Left colon (tissue), 2 donors: ENCODE results near the gene KRTAP1-1. TPM values are rescaled to one million over a fixed set of nuclear protein-coding genes. Genes with fewer than 3 reads are reported as not detected.
"Not testable (repeated sequence)": the region's sequence is repeated elsewhere in the genome, so short reads cannot be mapped to it uniquely, and the experiment has no call there.

Source experiments
- ATAC-seq: fragments of 200-7000 bp; cut with Tn5 transposase; one replicate; pipeline ENCODE4 v1.9.1; 2020; ENCODE audit warnings: mild to moderate bottlenecking, moderate library complexity
- DNase-seq, 2 donors: peaks; one replicate each; pipeline ENCODE4 v3.0.0-alpha.2; 2020
- intact Hi-C, 2 donors: fragments of 100-400 bp; cut with DNase I in 1 of 2; cut with micrococcal nuclease in 1 of 2; formaldehyde crosslinking; loops; one replicate each; pipeline versions ENCODE4 v1.11.2 to v1.14.0; 2022; cut with DNase I, micrococcal nuclease
- long read RNA-seq: library from polyadenylated mRNA; unstranded; transcript quantifications from one replicate; pipeline ENCODE4 v2.0.0, GENCODE V29; 2021
- total RNA-seq, 2 donors: library from RNA; stranded (reverse); fragmentation: NEBNext Ultra II Directional; extraction: Animal tissue kit (Norgen Biotek cat#: 25700); gene quantifications; one replicate each; pipeline ENCODE4 v1.2.1, GENCODE V29; 2021
- donor health status: DM: no; HTN: no; CAD: no.
- donor health status: DM: yes; HTN: yes; CAD: no.

KRTAP1-1 gene
- not detected for total RNA-seq
- long read RNA-seq, result 0 reads

- ATAC-seq, intact Hi-C loops, DNase-seq: not testable (repeated sequence)
Observed at GRCh38 chr17:41040783-41041571, at the start of gene KRTAP1-1. TSS of gene KRTAP1-1 (minus strand) at chr17:41041450. CDS start at chr17:41041397, 53 bp downstream.

GRCh38 chr17:41088760-41089352 is 47.6 kb upstream of the KRTAP1-1 start:
- DNase-seq, intact Hi-C loops, ATAC-seq: not testable (repeated sequence)

GRCh38 chr17:41084100-41084856 is 43.0 kb upstream of the KRTAP1-1 start, which contains the start of gene KRTAP4-7:
TSS of gene KRTAP4-7 (plus strand) at chr17:41084150. CDS start at chr17:41084207, 57 bp downstream.
- DNase-seq, ATAC-seq, intact Hi-C loops: not testable (repeated sequence)

GRCh38 chr17:41083427-41083826 is 42.2 kb upstream of the KRTAP1-1 start:
- intact Hi-C loops, ATAC-seq, DNase-seq: not testable (repeated sequence)

- ATAC-seq (no peak), DNase-seq (no peak)
- intact Hi-C loops, result no loop called here
Observed at GRCh38 chr17:41082626-41083025, 41.4 kb upstream of the KRTAP1-1 start.

GRCh38 chr17:41076788-41077187 is 35.5 kb upstream of the KRTAP1-1 start:
- no peak for DNase-seq
- ATAC-seq, result no peak
- intact Hi-C loops, result no loop called here

GRCh38 chr17:41073676-41074075 is 32.4 kb upstream of the KRTAP1-1 start:
- intact Hi-C loops, result no loop called here
- no peak for ATAC-seq
- DNase-seq, result no peak

GRCh38 chr17:41071606-41072360 is 30.5 kb upstream of the KRTAP1-1 start:
- DNase-seq (no peak), ATAC-seq (no peak)
- intact Hi-C loops, result no loop called here

GRCh38 chr17:41069031-41069430 is 27.8 kb upstream of the KRTAP1-1 start:
- ATAC-seq, result no peak
- intact Hi-C loops, result no loop called here
- no peak for DNase-seq

GRCh38 chr17:41067281-41067680 is 26.0 kb upstream of the KRTAP1-1 start:
- no peak for ATAC-seq
- intact Hi-C loops, result no loop called here
- DNase-seq, result no peak

GRCh38 chr17:41065829-41066624 is 24.8 kb upstream of the KRTAP1-1 start, which contains the start of gene KRTAP2-4:
TSS of gene KRTAP2-4 (minus strand) at chr17:41065879. CDS start at chr17:41065845, 34 bp downstream.
- ATAC-seq (no peak), DNase-seq (no peak)
- intact Hi-C loops, result no loop called here

- ATAC-seq, DNase-seq, intact Hi-C loops: not testable (repeated sequence)
Observed at GRCh38 chr17:41065016-41065689, 23.9 kb upstream of the KRTAP1-1 start.

- ATAC-seq (no peak), DNase-seq (no peak)
- intact Hi-C loops, result no loop called here
Observed at GRCh38 chr17:41064301-41064700, 23.1 kb upstream of the KRTAP1-1 start.

- ATAC-seq, result no peak
- DNase-seq, result no peak
- intact Hi-C loops, result no loop called here
Observed at GRCh38 chr17:41063449-41063848, 22.2 kb upstream of the KRTAP1-1 start.

- intact Hi-C loops, result no loop called here
- DNase-seq (no peak), ATAC-seq (no peak)
Observed at GRCh38 chr17:41061964-41062363, 20.7 kb upstream of the KRTAP1-1 start.

- ATAC-seq (no peak), DNase-seq (no peak)
- intact Hi-C loops, result no loop called here
Observed at GRCh38 chr17:41060052-41060604, 18.9 kb upstream of the KRTAP1-1 start, which contains the start of gene KRTAP2-3. TSS of gene KRTAP2-3 (minus strand) at chr17:41060114. CDS start at chr17:41060050, 64 bp downstream.
